ENCODE data around the gene ADORA2A. TPM values are rescaled to one million over a fixed set of nuclear protein-coding genes. Genes with fewer than 3 reads are reported as not detected.

ADORA2A gene
- total RNA-seq, 4 donors from 2014 or later, result 0.39 to 8.4 (median 1.3) TPM

- intact Hi-C loops (cut with DNase I; ENCODE audit: low total_unique reads), result no loop called here
- no peak for DNase-seq (ENCODE audit: low spot score in 2 of 2)
- H3K4me3 ChIP-seq (ENCODE audit: low read depth, poor library complexity, severe bottlenecking), result no peak overlapping the region
- WGBS, 2 donors, result 41 to 54% methylated on average over 3 of the region's 3 CpGs
- no peak for TF ChIP-seq CTCF (IDR thresholded peaks at IDR 0.05)
- TF ChIP-seq POLR2A (IDR thresholded peaks at IDR 0.05), result no peak
These were observed 46.8 kb downstream of the ADORA2A start for GRCh38 chr22:24474221-24474620.

- H3K4me3 ChIP-seq (ENCODE audit: low read depth, poor library complexity, severe bottlenecking), result no peak overlapping the region
- 72 to 79% methylated on average over 5 of the region's 5 CpGs for WGBS, 2 donors
- no peak for DNase-seq (ENCODE audit: low spot score in 2 of 2)
- TF ChIP-seq CTCF (IDR thresholded peaks at IDR 0.05), result no peak
- no peak for TF ChIP-seq POLR2A (IDR thresholded peaks at IDR 0.05)
- intact Hi-C loops (cut with DNase I; ENCODE audit: low total_unique reads), result no loop called here
These were observed 47.4 kb downstream of the ADORA2A start for GRCh38 chr22:24474649-24475255.

- no peak overlapping the region for H3K4me3 ChIP-seq (ENCODE audit: low read depth, poor library complexity, severe bottlenecking)
- intact Hi-C loops (cut with DNase I; ENCODE audit: low total_unique reads), result no loop called here
- WGBS, 2 donors, result 56 to 79% methylated on average over 1 of the region's 1 CpG
- TF ChIP-seq POLR2A (IDR thresholded peaks at IDR 0.05), result no peak
- TF ChIP-seq CTCF (IDR thresholded peaks at IDR 0.05), result no peak
- DNase-seq (ENCODE audit: low spot score in 2 of 2), result no peak
These were observed 54.2 kb downstream of the ADORA2A start for GRCh38 chr22:24481641-24482040.

GRCh38 chr22:24482575-24482974, 55.2 kb downstream of the ADORA2A start:
- no peak for DNase-seq (ENCODE audit: low spot score in 2 of 2)
- WGBS, 2 donors, result 24 to 32% methylated on average over 3 of the region's 3 CpGs
- no peak overlapping the region for H3K4me3 ChIP-seq (ENCODE audit: low read depth, poor library complexity, severe bottlenecking)
- intact Hi-C loops (cut with DNase I; ENCODE audit: low total_unique reads), result no loop called here
- TF ChIP-seq CTCF (IDR thresholded peaks at IDR 0.05) (no peak), POLR2A (IDR thresholded peaks at IDR 0.05) (no peak)

GRCh38 chr22:24482998-24483397, 55.6 kb downstream of the ADORA2A start:
- no peak overlapping the region for H3K4me3 ChIP-seq (ENCODE audit: low read depth, poor library complexity, severe bottlenecking)
- intact Hi-C loops (cut with DNase I; ENCODE audit: low total_unique reads), result no loop called here
- no peak for TF ChIP-seq CTCF (IDR thresholded peaks at IDR 0.05)
- TF ChIP-seq POLR2A (IDR thresholded peaks at IDR 0.05), result no peak
- no peak for DNase-seq (ENCODE audit: low spot score in 2 of 2)
- WGBS, 2 donors, result 58 to 62% methylated on average over 2 of the region's 2 CpGs

- no peak for DNase-seq (ENCODE audit: low spot score in 2 of 2)
- no peak overlapping the region for H3K4me3 ChIP-seq (ENCODE audit: low read depth, poor library complexity, severe bottlenecking)
- 75 to 79% methylated on average over 5 of the region's 5 CpGs for WGBS, 2 donors
- intact Hi-C loops (cut with DNase I; ENCODE audit: low total_unique reads), result no loop called here
- no peak for TF ChIP-seq POLR2A (IDR thresholded peaks at IDR 0.05)
- TF ChIP-seq CTCF (IDR thresholded peaks at IDR 0.05), result no peak
These were observed 56.7 kb downstream of the ADORA2A start for GRCh38 chr22:24483976-24484545.

Data from lower leg skin (tissue), 4 donors.